Medulla oblongata (tissue), 1 donor: ENCODE data around the gene NACC2.

ENCODE experiments used
- DNase-seq: peaks from one replicate; pipeline ENCODE4 v3.0.0-alpha.2; 2015; ENCODE audit errors: extremely low spot score

Gene NACC2

DNA sequence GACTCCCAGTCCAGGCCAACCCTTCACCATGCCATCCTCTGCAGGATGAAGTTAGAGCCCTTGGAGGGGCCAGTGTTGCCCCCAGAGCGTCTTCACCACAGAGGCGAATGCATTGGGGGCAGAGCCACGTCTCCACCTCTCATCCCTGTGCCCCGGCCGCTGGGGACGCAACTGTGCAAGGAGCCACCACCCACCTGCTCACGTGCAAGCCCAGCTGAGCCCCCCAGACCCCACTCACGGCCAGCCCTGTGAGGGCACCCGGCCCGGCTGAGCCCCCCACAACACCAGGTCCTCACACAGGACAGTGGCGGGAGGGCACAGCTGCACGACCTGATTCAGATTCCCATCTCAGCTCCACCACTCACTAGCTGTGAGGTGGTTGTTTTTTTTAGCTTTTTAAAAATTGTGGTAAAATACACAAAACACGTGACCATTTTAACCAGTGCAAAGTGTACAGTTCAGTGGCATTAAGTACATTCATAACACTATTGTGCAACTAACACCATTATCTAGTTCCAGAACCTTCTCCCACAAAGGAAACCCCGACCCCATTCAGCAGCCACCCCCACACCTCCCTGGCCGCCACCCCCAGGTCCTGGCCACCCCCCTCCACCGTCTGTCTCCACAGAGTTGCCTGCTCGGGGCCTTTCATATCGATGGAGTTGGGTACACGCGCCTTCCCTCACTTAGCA lies 100.4 kb downstream of the NACC2 start:
- no peak for DNase-seq

DNA sequence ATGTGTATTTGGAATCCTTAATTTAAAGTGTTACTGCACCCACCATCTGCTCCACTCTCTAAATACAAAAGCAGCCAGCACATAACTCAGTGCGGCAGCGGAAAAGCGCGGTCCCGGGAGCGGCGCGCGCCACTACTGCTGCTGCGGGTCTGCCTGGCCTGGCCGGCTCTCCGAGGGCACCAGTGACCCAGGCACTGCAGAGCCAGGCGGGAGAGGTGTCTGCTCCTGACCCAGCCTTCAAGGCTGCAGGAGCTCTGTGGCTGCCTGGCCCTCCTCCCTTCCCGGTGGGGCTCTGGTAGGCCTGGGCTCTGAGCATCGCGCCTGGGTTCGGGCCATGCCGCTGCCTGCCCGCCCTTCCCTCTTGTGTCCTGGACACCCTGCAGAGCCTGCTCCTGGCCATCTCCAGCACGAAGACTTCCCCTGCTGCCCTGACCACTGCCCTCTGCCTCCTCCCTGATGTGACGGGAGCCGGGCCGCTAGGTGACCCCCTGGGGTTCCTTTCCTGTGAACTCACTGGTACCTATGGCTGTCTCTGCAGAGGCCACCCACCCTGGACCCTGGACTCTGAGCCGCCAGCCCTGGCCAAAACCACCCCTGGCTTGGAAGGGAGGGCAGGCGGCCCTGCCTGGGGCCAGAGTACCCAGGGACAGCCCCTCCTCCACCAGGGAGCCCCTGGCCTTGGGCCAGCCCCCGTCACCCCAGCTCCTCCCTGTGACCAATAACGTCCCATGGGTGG lies 101.2 kb downstream of the NACC2 start:
- no peak for DNase-seq

DNA sequence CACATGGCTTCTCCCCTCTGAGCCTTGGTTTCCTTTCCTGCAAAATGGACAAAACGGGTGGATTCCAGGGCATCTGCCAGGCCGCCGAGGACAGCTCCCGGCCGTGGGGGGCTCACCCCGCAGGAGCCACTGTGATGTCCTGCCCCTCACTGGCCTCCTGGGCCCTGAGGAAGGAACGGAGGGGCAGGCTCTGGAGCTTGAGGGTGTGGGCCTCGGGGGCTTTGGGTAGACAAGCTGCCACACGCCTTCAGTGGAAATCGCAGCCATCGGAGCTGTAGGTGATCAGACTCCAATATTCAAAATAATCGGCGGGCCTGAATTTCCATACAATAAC lies 101.7 kb downstream of the NACC2 start:
- DNase-seq: no peak

DNA sequence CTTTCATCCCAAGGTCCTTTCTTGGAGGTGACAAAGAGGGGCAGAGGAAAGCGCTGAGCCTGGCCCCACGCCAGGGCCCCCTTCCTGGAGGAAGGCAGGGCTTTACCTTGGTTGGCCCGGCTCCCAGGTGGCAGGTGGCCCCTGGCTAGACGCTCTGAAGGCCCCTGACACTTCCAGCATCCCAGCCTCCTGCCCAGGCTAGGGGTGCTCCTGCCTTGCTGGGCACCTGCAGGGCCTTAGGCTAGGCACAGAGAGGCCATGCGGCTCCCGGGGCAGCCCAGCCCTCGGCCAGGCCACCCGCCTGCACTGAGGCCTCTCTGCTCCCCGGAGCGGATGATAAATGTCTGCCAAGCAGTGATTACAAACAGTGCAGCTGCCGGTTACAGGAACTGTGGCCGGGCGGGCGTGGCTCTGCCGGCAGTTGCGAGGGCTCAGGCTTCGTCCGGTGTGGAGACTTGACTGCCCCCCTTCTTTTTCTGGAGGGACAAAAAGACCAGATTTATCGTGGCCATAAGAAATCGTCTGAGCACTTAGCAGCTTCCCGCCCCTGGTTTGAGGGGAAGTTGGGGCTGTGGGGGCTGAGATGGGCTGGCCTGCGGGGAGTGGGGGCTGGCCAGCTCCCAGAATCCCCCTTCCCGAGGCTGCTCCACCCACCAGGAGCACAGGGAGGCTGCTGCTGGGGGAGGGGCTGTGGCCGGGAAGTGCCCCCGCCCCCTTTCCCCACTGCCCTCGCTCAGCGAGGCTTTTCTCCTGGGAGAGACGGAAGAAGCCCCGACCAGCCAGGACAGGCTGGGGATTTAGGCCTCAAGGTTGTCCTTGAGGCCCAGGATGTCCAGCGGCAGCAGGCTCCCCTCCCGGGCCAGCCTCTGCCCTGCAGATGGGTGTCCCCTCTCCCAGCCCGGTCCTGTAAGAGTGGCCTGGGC lies 102.3 kb downstream of the NACC2 start:
- peak; percentile 25 for DNase-seq

DNA sequence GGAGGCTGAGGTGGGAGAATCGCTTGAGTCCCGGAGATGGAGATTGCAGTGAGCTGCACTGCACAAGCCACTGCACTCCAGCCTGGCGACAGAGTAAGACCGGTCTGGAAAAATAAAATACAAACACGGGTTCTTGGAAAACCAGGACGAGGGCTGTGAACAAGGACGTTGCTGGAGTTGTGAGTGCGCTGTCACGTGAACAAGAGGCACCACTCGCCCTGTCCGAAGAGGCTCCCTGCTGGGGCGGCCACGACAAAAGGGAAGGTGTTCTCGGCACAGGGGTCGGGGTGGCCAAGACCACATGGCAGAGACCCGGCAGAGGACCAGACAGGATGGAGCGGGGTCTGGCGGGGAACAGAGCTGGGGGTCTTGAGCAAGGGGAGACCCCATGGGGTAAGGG lies 103.3 kb downstream of the NACC2 start:
- DNase-seq: no peak

DNA sequence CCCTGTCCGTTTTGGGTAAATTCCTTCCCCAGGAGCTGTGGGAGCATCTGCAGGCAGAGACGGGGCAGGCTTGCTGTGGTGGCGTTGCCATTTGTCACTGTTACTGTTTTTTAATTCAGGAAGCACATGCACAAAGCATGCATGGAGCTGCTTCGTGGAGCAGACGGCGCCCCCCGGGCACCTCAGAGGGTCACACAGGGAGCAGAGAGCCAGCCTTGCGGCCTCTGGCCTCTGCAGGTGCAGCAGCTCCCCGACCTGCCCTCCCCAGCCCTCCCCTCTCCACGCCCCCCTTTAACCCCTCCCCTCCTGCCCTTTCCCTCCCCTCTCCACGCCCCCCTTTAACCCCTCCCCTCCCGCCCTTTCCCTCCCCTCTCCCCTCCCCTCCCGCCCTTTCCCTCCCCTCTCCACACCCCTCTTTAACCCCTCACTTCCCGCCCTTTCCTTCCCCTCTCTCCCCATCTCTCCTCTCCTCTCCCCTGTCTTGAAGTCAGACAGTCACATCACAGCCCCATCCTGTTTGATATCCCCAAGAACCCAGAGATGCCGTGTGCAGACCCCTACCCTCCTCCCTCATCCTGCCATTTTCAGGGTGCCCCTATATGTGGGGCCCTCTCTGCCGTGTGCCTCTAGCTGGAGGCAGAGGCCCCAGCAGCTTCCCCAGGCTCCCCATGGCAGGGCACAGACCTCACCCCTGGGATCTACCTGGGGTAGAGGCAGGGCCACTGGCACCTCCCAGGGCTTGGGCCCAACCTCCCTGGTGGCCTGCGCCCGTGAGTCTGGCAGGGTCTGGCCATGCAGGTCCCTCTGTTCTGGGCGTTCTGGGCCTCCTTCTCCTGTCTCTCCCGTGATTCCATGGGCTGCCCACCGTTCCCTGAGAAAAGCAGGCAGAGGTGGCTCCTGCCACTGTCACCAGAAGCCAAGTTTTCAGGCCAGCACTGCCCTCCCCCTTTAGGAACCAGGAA lies 104.3 kb downstream of the NACC2 start:
- DNase-seq: peak; percentile 60

DNA sequence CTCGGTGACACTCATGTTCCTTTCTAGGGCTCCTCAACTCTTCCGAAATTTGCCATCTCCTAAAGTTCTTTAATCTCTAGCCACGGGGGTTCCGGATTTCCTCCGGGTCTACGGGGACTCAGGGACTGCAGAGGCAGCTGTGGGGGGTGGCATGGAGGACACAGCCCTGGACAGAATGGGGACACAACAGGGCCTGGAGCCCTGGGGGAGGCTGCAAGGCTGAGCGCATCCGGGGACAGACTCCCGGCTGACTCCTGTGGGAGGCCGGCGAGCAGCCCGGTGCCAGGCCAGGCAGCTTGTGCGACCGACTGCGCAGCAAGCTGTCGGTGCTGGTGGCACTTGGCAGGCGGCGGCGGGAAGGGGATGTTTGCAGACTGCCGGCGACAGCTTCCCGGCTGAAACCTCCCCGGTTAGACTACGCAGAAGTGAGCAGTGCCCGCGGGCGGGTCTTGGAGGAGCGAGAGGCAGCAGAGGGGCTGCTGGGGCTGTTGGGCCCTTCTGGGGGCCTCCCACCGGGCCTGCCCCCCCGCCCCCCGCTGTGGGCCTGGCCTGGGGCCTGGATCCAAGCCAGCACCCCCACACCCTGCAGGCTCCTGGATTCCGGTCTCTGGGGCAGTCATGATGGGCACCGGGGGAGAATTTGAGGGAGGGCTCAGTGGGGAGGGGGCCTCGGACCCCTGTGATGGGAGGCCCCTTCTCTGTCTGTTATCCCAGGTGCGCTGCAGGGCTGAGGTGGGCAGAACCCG lies 105.2 kb downstream of the NACC2 start:
- peak; percentile 39 for DNase-seq

DNA sequence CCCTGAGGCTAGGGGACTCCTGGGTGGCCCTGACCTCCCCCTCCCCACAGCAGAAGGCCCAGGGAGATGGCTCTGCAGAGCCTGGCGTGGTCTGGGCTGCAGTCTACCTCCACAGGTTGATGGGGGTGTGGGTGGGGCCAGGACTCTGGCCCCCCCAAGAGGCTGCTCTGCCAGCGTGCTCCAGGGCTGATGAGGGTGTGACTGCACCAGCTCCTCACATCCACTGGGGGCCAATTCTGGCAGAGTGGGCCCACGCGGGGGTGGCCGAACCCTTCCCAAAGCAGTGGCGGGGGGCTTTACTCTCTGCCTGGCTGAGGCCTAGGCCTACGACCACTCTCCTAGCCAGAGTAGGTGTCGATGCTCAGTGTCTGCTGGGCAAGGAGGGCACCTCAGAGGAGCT lies 105.9 kb downstream of the NACC2 start:
- no peak for DNase-seq

DNA sequence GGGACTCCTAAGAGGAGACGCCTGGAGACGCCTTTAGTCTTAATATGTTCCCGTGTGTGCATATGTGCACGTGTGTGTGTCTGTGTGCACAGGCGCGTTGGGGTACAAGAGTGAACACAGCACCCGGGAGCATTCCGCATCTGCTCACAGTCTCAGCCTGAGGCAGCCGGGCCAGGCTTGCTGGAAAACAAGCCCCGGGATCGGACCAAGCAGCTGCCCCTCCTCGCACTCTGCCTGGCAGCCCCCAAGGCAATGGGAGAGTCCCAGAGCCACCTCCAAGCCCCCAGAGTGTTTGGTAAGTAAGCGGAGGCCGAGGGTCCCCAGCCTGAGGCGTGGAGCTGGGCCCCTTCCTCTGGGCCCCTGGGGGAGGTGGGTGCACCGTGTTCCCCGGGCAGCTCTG lies 106.6 kb downstream of the NACC2 start:
- DNase-seq: no peak

DNA sequence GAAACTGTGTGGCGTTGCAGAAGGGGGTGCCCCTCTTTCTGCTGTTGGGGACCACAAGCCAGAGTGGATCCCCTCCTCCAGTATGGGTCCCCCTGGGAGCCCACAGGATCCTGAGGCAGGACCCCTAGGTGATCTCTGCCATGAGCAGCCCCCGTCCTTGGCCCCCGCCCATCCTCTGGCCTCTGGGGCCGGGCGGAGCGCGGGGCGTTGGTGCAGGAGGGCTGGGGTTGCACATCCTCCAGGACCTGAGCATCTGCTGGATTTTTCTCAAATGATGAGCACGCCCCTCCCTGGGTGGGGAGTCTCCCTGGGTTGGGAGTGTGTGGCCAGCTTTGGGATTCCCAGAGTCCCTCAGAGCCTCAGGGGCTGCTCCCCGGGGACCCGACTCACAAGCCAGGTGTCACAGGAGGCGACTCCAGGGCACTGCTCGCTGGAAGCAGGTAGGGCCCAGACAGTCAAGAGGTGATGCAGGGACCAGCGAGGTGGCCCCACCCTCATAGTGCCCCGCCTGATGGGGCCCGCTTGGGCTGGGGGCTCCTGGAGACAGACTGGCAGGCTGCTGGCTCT lies 107.2 kb downstream of the NACC2 start:
- no peak for DNase-seq

DNA sequence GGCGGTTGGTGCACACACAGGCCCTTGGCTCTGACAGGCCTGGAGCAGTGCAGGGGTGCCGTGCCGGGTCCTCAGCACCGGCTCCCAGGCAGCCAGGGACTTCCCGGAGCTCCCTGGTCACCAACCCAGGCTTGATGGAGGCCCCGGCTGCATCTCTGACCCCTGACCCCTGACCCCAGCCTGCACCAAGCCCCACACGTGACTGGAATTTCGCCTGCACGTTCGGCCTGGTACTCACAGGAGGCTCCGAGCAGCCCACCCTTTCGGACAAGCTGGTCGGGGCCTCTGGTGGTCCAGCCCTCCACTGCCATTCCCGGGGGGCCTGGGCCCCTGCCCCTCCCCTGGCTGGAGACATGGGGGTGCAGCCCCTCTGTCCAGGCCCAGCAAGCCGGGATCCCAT lies 108.5 kb downstream of the NACC2 start:
- no peak for DNase-seq

DNA sequence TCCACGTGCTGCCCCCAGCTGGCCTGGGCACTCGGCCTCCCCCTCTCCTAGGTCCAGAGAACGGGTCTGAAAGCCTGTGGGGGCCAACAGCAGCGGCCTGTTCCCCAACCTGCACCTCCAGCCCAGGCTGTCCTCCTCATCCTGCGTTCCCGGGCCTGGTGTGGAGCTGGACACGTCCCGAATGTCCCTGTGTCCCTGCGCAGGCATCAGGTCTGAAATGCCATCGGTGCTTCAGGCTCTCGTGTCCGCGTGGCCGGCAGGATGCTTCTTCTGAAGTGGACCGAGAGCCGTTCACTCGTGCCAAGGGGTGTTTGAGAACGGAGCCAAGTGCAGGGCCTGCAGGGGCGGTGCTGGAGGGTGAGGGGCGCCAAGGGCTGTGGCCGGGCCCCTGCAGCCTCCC lies 109.2 kb downstream of the NACC2 start:
- no peak for DNase-seq

DNA sequence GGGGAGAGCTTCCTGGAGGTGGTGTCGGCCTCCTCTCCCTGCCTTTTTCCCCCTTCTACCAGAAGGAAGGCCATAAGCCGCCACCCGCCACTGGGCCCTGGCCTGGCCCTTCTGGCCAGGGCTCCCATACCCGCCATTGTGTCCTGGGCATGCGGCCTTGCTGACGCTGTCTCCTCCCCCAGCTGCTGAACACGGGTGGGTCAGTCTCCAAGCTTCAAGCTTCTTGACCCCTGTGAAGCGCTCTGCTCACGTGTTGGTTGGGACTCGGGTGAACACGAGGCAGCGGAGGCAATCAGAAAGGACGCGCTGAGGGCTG lies 109.7 kb downstream of the NACC2 start:
- no peak for DNase-seq

DNA sequence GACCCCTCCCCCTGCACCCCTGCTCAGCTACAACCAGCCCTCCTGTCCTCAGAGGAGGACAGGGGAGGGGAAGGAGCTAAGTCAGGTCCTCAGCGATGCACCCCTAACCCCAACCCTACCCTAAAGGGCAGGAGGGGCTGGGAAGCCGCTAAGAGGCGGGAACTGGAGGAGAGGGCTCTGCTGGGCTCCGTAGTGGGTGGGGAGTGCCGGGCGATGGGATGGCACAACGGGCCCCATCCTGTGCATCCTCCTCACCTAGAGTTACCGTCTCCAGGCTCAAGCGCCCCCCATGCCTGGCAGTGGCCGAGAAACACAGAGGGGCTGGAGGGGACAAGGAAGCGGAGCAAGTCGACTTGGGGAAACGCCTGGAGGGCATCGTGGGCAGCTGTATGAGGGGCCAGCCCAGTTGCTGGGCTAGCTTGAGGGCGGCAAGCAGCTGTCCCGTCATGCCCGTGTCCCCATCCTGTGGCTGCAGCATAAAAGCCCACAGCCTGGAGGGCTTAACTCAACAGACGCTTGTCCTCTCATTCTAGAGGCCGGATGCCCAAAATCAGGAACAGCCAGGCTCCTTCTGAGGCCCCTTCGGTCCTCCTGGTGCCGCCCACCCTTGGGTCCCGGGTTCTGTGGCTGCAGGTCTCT lies 110.9 kb downstream of the NACC2 start:
- DNase-seq: no peak

DNA sequence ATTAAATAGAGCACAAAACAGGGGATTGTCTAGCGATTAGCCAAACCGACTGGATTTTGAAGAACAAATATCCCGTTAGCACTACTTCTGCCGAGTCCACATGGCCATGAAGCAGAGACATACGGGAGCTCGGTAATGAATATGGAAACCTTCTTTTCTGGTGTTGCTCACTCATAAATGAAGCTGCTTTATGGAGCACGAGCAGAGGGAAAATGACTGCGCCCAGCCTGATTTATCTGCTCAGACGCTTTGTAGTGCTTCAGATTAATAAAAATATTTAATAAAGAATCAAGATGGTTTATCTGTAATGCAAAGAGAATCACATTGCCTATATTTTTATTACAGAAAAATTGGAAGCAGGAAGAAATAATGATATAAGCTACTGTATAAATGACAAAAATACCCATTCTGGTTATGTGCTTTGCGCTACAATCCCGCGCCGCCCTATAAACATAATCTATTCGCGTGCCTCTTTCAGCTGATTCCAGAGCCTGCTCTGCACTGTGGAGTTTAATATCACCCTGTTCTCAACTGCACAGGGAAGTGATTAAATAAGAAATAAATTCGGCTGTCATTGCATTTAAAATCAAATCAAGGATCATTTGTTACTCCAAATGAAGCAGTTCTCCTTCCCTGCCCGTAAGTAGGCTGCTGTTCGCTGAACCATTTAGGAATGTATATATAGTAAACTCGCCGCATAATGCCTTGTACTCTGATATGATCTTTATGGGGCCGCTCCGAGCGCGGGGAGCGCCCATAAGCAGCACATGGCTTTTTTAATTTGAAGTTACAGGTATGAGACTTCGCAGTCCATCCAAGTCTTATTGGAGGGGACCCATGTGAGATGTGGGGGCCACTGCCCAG lies 111.6 kb downstream of the NACC2 start:
- DNase-seq: no peak

DNA sequence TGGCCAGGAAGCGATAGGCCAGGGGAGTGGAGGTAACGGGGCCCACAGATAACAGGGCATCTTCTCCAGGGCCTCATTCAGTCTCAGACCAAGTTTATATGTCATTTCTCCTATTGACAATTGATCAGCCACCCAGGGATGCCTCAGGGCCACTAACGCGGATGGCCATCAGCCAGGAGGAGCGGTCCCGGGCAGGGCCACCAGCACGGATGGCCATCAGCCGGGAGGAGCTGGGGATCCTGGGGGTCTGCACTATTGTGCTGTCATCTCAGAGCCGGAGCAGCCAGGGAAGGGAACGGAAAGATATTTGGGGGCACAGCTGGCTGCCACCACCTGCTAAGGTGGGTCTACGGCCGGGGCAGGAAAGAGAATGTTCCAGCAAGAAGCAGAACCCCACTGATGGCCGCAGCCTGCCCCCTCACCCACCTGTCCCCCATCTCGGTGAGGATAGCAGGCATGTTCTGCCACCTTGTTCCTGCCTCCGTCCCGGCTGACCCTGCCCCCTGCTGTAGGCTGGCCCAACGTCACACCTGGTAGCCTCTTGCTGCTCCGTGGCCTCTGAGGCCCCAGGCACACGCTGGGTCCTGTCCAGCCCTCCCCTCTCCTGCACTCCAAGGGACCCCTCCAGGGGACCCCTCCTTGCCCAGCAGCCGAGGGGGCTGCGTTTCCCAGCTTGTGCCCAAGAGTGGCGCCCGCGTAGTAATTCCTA lies 112.4 kb downstream of the NACC2 start:
- no peak for DNase-seq

DNA sequence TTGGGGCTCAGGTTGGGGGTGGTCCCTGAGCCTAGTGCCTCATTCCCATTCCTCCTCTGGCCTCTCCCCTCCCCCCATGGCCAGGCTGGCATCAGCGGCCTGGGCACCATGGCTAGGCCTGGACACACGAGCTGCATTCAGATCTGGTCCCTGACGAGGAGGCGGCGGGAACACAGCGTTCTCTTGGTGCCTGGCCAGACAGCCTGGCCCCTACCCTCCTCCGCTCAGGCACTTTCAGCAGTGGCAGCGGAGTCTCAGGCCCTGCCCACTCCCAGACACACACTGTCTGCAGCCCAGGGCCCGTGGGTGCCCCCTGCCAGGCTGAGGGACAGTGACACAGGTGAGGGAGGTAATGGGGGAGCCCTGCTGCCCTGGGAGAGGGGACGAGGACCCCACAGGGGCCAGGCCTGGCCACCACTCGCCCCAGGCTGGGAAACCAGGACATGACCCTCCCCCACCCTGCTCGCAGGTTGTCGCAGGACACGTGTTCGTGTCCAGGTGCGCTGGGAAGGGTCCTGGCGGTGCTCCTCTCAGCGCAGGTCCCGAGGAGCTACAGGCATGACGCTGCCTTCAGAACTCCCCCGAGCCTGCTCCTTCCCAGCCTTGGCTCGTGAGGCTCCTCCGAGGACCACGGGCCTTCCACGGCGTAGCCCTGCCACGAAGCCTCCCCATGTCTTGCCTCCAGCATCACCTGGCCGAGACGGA lies 114.0 kb downstream of the NACC2 start:
- peak; percentile 74 for DNase-seq
